Prostate gland (tissue), 2 donors: Measurements from ENCODE around the gene MGLL.

ENCODE experiments used
- POLR2A ChIP-seq: fragments of 450-650 bp; IDR thresholded peaks from one replicate; pipeline ENCODE4 v1.6.1; 2016; ENCODE audit warnings: antibody characterized with exemption, mild to moderate bottlenecking
- TF ChIP-seq, protein P1 (sequence below), 4 experiments: fragments of 200-600 bp in 2 of 4; fragments of 450-650 bp in 2 of 4; sonication (generic) in 2 of 4; IDR thresholded peaks; 1 replicate in 3 of 4; 2 replicates in 1 of 4; pipeline ENCODE4 v1.5.1; 2016 to 2019; ENCODE audit warnings: antibody characterized with exemption in 4 of 4, mild to moderate bottlenecking in 2 of 4, moderate library complexity in 2 of 4

- TF ChIP-seq, protein P1, sequence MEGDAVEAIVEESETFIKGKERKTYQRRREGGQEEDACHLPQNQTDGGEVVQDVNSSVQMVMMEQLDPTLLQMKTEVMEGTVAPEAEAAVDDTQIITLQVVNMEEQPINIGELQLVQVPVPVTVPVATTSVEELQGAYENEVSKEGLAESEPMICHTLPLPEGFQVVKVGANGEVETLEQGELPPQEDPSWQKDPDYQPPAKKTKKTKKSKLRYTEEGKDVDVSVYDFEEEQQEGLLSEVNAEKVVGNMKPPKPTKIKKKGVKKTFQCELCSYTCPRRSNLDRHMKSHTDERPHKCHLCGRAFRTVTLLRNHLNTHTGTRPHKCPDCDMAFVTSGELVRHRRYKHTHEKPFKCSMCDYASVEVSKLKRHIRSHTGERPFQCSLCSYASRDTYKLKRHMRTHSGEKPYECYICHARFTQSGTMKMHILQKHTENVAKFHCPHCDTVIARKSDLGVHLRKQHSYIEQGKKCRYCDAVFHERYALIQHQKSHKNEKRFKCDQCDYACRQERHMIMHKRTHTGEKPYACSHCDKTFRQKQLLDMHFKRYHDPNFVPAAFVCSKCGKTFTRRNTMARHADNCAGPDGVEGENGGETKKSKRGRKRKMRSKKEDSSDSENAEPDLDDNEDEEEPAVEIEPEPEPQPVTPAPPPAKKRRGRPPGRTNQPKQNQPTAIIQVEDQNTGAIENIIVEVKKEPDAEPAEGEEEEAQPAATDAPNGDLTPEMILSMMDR (IDR thresholded peaks at IDR 0.05), result no peak
- no peak for TF ChIP-seq POLR2A
Measured at GRCh38 chr3:127698691-127699415, 123.5 kb downstream of the MGLL start.
